ENCODE results near the gene CFAP54. TPM values are rescaled to one million over a fixed set of nuclear protein-coding genes. Genes with fewer than 3 reads are reported as not detected.

Gene CFAP54
- total RNA-seq, 1 donor from 2014 or later: 0.16 TPM

- H3K36me3 ChIP-seq: no peaks in the 10 kb centered on the region
- H3K9me3 ChIP-seq (replicated peaks): peaks cover 1% of the 10 kb centered on the region
- no peak for DNase-seq
- no peak for TF ChIP-seq CTCF (IDR thresholded peaks at IDR 0.05; ENCODE audit: borderline replicate concordance)
- no peaks in the 10 kb centered on the region for H3K4me1 ChIP-seq
- H3K4me3 ChIP-seq: no peak overlapping the region
- no peaks in the 10 kb centered on the region for H3K27me3 ChIP-seq (ENCODE audit: low read depth)
- H3K27ac ChIP-seq (replicated peaks): no peak overlapping the region
- intact Hi-C loops (cut with micrococcal nuclease): no loop called here
These were observed 254.2 kb downstream of the CFAP54 start for GRCh38 chr12:96743606-96744005.

GRCh38 chr12:96749999-96750398 is 260.6 kb downstream of the CFAP54 start:
- no peak for DNase-seq
- intact Hi-C loops (cut with micrococcal nuclease): no loop called here
- no peak for TF ChIP-seq CTCF (IDR thresholded peaks at IDR 0.05; ENCODE audit: borderline replicate concordance)
- Histone ChIP-seq H3K27ac (replicated peaks) (no peak overlapping the region), H3K9me3 (replicated peaks) (peaks cover 5% of the 10 kb centered on the region), H3K27me3 (ENCODE audit: low read depth) (no peaks in the 10 kb centered on the region), H3K4me1 (no peaks in the 10 kb centered on the region), H3K4me3 (no peak overlapping the region), H3K36me3 (no peaks in the 10 kb centered on the region)

- Histone ChIP-seq H3K36me3 (no peaks in the 10 kb centered on the region), H3K27ac (replicated peaks) (no peak overlapping the region), H3K9me3 (replicated peaks) (peaks cover 5% of the 10 kb centered on the region), H3K4me3 (no peak overlapping the region), H3K27me3 (ENCODE audit: low read depth) (no peaks in the 10 kb centered on the region), H3K4me1 (no peaks in the 10 kb centered on the region)
- intact Hi-C loops (cut with micrococcal nuclease): no loop called here
- DNase-seq: no peak
- TF ChIP-seq CTCF (IDR thresholded peaks at IDR 0.05; ENCODE audit: borderline replicate concordance): no peak
These were observed 262.2 kb downstream of the CFAP54 start for GRCh38 chr12:96751626-96752025.

- peaks cover 5% of the 10 kb centered on the region for H3K9me3 ChIP-seq (replicated peaks)
- H3K4me3 ChIP-seq: no peak overlapping the region
- intact Hi-C loops (cut with micrococcal nuclease): no loop called here
- H3K36me3 ChIP-seq: no peaks in the 10 kb centered on the region
- no peak for TF ChIP-seq CTCF (IDR thresholded peaks at IDR 0.05; ENCODE audit: borderline replicate concordance)
- no peaks in the 10 kb centered on the region for H3K4me1 ChIP-seq
- H3K27ac ChIP-seq (replicated peaks): no peak overlapping the region
- H3K27me3 ChIP-seq (ENCODE audit: low read depth): no peaks in the 10 kb centered on the region
- DNase-seq: no peak
These were observed 262.8 kb downstream of the CFAP54 start for GRCh38 chr12:96752211-96752610.

- DNase-seq: no peak
- H3K4me1 ChIP-seq: no peaks in the 10 kb centered on the region
- no peak for TF ChIP-seq CTCF (IDR thresholded peaks at IDR 0.05; ENCODE audit: borderline replicate concordance)
- H3K4me3 ChIP-seq: no peak overlapping the region
- intact Hi-C loops (cut with micrococcal nuclease): no loop called here
- H3K9me3 ChIP-seq (replicated peaks): no peaks in the 10 kb centered on the region
- H3K27ac ChIP-seq (replicated peaks): no peak overlapping the region
- H3K27me3 ChIP-seq (ENCODE audit: low read depth): no peaks in the 10 kb centered on the region
- no peaks in the 10 kb centered on the region for H3K36me3 ChIP-seq
These were observed 276.9 kb downstream of the CFAP54 start for GRCh38 chr12:96766232-96766631.

GRCh38 chr12:96769400-96769799 is 280.0 kb downstream of the CFAP54 start:
- Histone ChIP-seq H3K27ac (replicated peaks) (no peak overlapping the region), H3K9me3 (replicated peaks) (peaks cover 10% of the 10 kb centered on the region), H3K4me3 (no peak overlapping the region), H3K27me3 (ENCODE audit: low read depth) (no peaks in the 10 kb centered on the region), H3K4me1 (no peaks in the 10 kb centered on the region), H3K36me3 (no peaks in the 10 kb centered on the region)
- DNase-seq: no peak
- TF ChIP-seq CTCF (IDR thresholded peaks at IDR 0.05; ENCODE audit: borderline replicate concordance): no peak
- intact Hi-C loops (cut with micrococcal nuclease): no loop called here

Data from left ventricle myocardium inferior (tissue), 1 donor.